Esophagus (tissue), 2 donors: ENCODE measurements around the gene TBC1D8. TPM values are rescaled to one million over a fixed set of nuclear protein-coding genes. Genes with fewer than 3 reads are reported as not detected.

ENCODE experiments used
- H3K27ac ChIP-seq, 2 donors: one replicate each; pipeline ENCODE4 v1.5.1; 2013; ENCODE audit warnings: low read depth in 2 of 2, mild to moderate bottlenecking in 2 of 2, inconsistent platforms in 1 of 2, low read length in 1 of 2, moderate library complexity in 1 of 2
- H3K27me3 ChIP-seq, 2 donors: one replicate each; pipeline ENCODE4 v1.6.1; 2013; ENCODE audit warnings: low read length in 2 of 2, control low read depth in 1 of 2, mild to moderate bottlenecking in 1 of 2; ENCODE audit not compliant: insufficient read depth in 2 of 2, control insufficient read depth in 1 of 2
- H3K36me3 ChIP-seq, 2 donors: one replicate each; pipeline ENCODE4 v1.6.1; 2013; ENCODE audit warnings: low read length in 1 of 2; ENCODE audit not compliant: control insufficient read depth in 2 of 2, insufficient read depth in 2 of 2
- H3K4me1 ChIP-seq, 2 donors: one replicate each; pipeline ENCODE4 v1.6.1; 2013; ENCODE audit warnings: low read length in 1 of 2; ENCODE audit not compliant: control insufficient read depth in 2 of 2, insufficient read depth in 2 of 2
- H3K4me3 ChIP-seq, 2 donors: one replicate each; pipeline ENCODE4 v1.5.1; 2013; ENCODE audit warnings: low read length in 2 of 2, mild to moderate bottlenecking in 2 of 2, low read depth in 1 of 2, moderate library complexity in 1 of 2
- H3K9me3 ChIP-seq, 2 donors: one replicate each; pipeline ENCODE4 v1.6.1; 2013; ENCODE audit warnings: mild to moderate bottlenecking in 2 of 2, low read depth in 1 of 2, low read length in 1 of 2, moderate library complexity in 1 of 2; ENCODE audit not compliant: control insufficient read depth in 2 of 2, insufficient read depth in 1 of 2
- WGBS, 2 donors: extraction: QIAGEN DNeasy Blood & Tissue Kit; methylation state at CpG; one replicate each; pipeline ENCODE4 v1.1.7; 2013; 5-methylcytosine and 5-hydroxymethylcytosine counted together
- polyA plus RNA-seq, 2 donors: library from polyadenylated mRNA; stranded (reverse); fragments of 200-250 nt; gene quantifications; one replicate each; pipeline ENCODE4 v1.2.3, GENCODE V29; 2013
- donor health status: healthy with polysubstance abuse.
- donor health status: Bipolar disorder and iron deficiency.

Gene TBC1D8
- polyA plus RNA-seq, 2 donors = 13.3 to 19.4 TPM

DNA sequence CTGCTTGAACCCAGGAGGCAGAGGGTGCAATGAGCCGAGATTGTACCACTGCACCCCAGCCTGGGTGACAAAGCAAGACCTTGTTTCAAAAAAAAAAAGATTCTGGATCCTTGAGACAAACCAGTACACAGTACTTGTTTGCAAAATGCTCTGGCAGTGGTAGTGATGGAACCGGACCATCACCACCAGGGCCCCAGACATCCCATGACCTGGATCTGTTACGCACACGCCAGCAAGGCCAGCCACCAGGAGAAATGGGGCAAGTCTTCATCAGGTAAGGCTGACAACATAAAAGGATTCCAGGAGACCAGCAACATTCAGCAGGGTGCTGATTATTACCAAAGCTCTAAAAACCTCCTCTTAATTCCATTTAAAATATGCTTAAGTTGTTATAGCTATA is 35.5 kb downstream of the TBC1D8 start:
- H3K27ac ChIP-seq = no peak overlapping the region
- H3K9me3 ChIP-seq = no peaks in the 10 kb centered on the region
- no peak overlapping the region for H3K4me3 ChIP-seq
- no peaks in the 10 kb centered on the region for H3K36me3 ChIP-seq
- H3K27me3 ChIP-seq = no peaks in the 10 kb centered on the region
- H3K4me1 ChIP-seq = peaks cover 14 to 30% of the 10 kb centered on the region in 2 donors
- 97 to 99% methylated on average over 4 of the region's 4 CpGs for WGBS, 2 donors

DNA sequence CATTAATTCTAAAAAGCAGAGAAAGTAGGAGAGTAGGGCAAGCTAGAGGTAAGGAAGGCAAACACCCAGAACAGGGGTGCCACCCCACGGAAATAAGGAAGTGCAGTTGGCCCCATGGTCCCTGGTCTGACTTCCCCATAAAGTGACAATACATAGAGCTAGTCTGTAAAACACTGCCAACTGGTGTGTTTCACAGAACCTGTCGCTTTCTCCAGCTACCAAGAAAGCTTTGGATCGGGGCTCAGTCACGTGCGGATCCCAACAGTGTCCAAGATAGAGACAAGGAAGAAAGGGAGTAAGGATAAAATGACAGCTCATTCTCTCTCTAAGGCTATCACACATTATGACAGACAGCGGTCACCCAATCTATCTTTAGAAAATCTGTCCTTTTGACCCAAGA is 36.4 kb downstream of the TBC1D8 start:
- Histone ChIP-seq H3K27me3 (no peaks in the 10 kb centered on the region), H3K4me3 (no peak overlapping the region), H3K36me3 (no peaks in the 10 kb centered on the region), H3K4me1 (peaks cover 10 to 29% of the 10 kb centered on the region in 2 donors), H3K9me3 (no peaks in the 10 kb centered on the region), H3K27ac (peak overlapping the region; percentile 45 to 56)
- 71 to 78% methylated on average over 6 of the region's 6 CpGs for WGBS, 2 donors

DNA sequence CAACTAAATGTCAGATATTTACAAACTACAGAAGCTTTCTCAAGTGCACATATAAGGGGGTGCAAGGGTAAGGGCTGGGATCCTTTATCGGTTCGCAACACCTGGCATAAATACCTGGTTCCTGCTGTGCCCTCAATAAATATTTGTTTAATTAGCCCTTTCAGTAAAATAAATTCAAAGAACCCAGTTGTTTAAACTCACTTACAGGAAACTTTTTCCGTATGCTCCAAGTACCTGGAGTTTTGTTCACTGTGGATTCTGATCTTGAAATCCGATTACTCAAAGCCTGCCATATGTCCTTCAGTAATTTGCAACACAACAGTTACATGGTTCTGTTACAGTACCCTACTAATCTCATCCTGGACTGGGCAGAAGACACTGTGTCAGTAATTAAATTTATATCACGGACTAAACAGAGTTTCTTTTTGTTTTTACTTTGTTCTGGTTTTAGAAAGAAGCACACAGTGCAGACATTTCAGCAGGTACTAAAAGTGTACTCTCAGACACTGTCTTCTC is 36.9 kb downstream of the TBC1D8 start:
- Histone ChIP-seq H3K36me3 (no peaks in the 10 kb centered on the region), H3K9me3 (no peaks in the 10 kb centered on the region), H3K4me3 (no peak overlapping the region), H3K4me1 (peaks cover 11 to 31% of the 10 kb centered on the region in 2 donors), H3K27me3 (no peaks in the 10 kb centered on the region), H3K27ac (peak overlapping the region; percentile 8 to 56)
- WGBS, 2 donors = 62 to 66% methylated on average over 5 of the region's 5 CpGs

DNA sequence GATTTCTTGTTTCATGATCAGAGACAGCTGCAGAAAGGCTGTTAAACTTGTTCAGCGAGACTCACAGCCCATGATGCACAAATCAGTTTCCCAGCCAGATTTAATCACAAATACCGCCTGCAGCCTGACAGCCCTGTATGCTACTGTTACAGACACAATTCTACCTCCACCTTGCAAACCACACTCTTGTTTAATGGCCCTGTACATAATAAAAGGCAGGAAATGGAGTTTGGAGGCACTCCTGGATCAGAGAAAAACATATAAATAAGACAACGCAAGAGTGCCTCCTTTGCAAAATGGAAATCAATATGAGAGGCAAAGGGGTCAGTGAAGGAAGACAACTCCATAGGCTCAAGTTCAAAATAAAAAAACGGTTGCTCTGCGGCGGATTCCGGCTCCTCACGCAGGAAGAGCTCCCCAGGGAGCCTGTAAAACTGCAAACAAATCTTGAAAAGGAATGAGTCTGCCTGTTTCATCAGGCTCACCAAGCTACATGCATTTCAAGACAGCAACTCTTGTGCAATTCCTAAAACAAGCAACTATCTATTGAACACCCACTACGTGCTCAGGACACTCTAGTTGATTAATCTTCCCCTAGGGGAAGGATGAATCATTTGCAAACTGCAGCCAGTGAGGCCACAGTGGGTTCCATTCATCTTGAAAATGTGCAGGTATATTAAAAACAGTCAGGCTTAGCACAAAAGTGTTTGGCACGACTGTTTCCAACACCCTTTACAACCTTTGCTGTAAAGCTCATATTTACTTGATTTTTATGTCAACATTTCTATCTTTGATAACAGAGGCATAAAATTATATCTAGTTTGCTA is 37.5 kb downstream of the TBC1D8 start:
- Histone ChIP-seq H3K27ac (peak overlapping the region; percentile 75 to 76), H3K36me3 (no peaks in the 10 kb centered on the region), H3K4me1 (peaks cover 8 to 28% of the 10 kb centered on the region in 2 donors), H3K27me3 (no peaks in the 10 kb centered on the region), H3K9me3 (no peaks in the 10 kb centered on the region), H3K4me3 (no peak overlapping the region)
- WGBS, 2 donors = 19 to 21% methylated on average over 10 of the region's 10 CpGs

DNA sequence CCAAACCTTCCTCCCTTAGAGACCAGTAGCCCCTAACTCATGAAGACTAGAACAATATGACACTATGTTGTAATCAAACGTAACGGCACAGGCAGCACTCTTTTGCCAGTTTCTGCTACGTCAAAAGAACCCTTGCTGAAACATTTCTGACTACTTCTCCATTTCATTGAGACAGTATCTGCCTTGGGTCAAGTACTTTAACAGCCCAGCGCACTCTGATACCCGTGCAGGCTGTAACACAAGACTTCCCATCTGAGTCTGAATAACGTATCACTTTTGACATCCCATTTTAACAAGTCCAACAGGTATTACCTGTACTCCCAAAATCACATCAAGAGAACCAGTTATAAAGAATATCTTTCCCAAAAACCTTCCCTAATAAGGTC is 38.4 kb downstream of the TBC1D8 start:
- H3K4me3 ChIP-seq = no peak overlapping the region
- no peaks in the 10 kb centered on the region for H3K36me3 ChIP-seq
- H3K27ac ChIP-seq = peak overlapping the region; percentile 51 to 72
- WGBS, 2 donors = 51 to 56% methylated on average over 6 of the region's 6 CpGs
- H3K27me3 ChIP-seq = no peaks in the 10 kb centered on the region
- H3K9me3 ChIP-seq = no peaks in the 10 kb centered on the region
- H3K4me1 ChIP-seq = peaks cover 8 to 26% of the 10 kb centered on the region in 2 donors

DNA sequence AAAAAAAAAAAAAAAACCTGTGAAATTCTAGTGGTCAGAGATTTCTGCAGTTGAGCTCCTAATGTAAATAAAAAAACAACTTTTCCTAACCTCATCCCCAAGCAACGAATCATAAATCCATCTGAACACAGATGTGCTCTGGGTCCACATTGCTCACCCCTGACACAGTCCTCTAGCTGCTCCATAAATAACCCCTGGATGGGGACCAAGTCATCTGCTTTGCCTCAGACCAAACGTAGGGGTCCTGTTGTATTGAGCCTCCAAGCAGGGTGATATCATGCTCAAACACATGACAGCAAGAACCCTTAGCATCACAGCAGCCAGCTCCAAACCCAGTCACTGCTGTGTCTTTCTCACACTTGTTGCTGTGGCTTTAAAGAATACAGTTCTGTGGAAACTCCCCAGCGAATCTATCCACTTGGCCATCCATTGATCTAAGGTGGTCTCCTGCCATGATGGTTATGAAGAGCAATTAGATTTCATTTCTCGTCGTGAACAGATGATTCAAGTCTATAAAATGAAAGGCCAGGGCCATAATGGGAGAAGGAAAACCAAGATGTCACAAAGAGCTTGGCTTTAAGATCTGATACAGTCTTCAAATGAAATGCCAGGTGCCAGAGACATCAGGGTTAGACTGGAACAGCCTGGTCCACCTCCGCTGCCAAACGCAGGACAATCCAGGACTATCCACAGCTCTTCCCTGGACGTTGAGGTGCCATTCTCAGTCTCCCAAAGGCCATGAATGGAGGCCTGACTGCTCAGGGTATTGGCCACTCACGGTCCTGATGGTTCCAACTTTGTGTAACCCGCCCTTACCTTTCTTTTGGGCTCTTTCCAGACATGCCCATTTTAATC is 39.0 kb downstream of the TBC1D8 start:
- Histone ChIP-seq H3K27ac (peak overlapping the region; percentile 58 to 72), H3K4me1 (peaks cover 8 to 26% of the 10 kb centered on the region in 2 donors)
- 74 to 78% methylated on average over 10 of the region's 10 CpGs for WGBS, 2 donors

DNA sequence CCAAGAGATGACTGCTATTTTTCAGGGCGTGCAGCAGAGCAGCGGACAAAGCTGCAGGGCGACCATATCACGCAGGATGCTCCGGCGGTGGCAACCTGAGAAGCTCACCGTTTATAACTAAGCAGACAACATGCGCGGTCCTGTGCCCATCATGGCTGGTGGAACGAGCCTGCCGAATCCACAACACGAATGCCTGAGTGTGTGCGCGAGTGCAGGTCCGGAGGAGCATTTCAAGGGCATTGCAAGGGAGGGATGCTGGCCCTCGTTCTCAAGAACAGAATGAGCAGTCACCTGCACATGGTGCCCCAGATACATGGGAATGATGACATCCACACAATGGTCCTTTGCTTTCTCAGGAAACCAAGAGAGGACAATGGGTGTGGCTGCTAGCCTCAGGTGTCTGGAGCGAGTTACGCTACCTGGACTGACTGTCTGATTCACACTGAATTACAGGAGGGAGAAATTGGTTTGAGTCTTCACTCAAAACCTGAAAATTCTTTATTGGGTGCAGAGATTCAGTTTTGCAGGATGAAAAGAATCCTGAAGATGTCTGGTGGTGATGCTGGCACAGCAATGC is 39.8 kb downstream of the TBC1D8 start:
- H3K4me1 ChIP-seq = peaks cover 8 to 26% of the 10 kb centered on the region in 2 donors

More for the DNA sequence above, 39.0 kb downstream of the TBC1D8 start:
- Histone ChIP-seq H3K9me3 (no peaks in the 10 kb centered on the region), H3K4me3 (no peak overlapping the region), H3K36me3 (no peaks in the 10 kb centered on the region), H3K27me3 (no peaks in the 10 kb centered on the region)

DNA sequence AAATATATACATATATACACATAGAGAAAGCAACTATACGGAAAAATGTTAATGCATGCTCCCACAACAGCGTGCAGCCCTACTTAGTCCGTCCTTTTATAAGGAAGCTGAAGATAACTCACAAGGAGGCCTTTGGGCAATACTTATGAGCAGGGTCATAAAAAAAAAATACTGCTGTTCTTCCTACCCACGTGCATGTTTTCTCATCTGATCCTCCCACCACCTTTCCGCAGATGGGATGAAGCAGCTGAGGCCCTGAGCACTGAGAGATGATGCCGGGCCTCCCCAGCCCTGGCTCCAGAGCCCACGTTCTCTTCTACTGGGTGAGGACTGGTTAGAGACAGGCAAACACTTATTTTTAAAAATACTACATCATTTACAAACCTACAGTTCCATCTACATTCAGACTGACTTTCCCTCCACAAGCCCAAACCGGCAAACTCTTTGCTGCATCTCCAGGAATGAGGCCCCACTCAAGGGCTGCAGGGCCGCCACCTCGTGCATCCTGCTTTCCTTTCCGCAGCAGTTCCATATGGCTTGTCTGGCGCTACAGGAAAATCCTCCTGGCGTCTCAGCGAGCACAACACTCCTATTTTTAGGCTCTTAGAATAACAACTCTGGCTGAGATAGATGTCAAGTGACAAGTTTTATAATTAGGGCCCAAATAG is 41.6 kb downstream of the TBC1D8 start:
- peak overlapping the region in 1 of 2 donors; percentile 28 for H3K27ac ChIP-seq
- 53 to 65% methylated on average over 14 of the region's 14 CpGs for WGBS, 2 donors
- peaks cover 8 to 23% of the 10 kb centered on the region in 2 donors for H3K4me1 ChIP-seq
- no peaks in the 10 kb centered on the region for H3K9me3 ChIP-seq
- no peaks in the 10 kb centered on the region for H3K27me3 ChIP-seq
- no peak overlapping the region for H3K4me3 ChIP-seq
- no peaks in the 10 kb centered on the region for H3K36me3 ChIP-seq

More for the DNA sequence above, 39.8 kb downstream of the TBC1D8 start:
- Histone ChIP-seq H3K9me3 (no peaks in the 10 kb centered on the region), H3K27ac (peak overlapping the region; percentile 50 to 58), H3K27me3 (no peaks in the 10 kb centered on the region), H3K4me3 (no peak overlapping the region), H3K36me3 (no peaks in the 10 kb centered on the region)
- WGBS, 2 donors = 92 to 93% methylated on average over 18 of the region's 18 CpGs

DNA sequence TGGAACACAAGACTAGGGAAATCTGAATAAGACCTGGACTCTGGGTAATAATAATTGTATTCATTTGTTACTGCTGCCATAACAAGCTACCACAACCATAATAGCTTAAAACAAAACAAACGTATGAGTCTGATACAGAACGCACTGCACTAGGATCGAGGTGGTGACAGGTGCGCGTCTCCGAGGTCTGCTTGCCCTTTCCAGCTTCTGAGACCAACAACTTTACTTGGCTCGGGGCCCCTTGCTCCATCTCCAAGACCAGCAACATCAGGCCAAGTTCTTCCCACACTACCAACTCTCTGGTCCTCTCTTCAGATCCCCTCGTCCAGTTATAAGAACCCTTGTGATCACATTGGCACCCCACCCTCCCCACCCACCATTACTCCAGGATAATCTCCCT is 42.8 kb downstream of the TBC1D8 start:
- no peaks in the 10 kb centered on the region for H3K27me3 ChIP-seq
- no peaks in the 10 kb centered on the region for H3K9me3 ChIP-seq
- no peaks in the 10 kb centered on the region for H3K36me3 ChIP-seq
- H3K4me3 ChIP-seq = no peak overlapping the region
- H3K27ac ChIP-seq = no peak overlapping the region
- H3K4me1 ChIP-seq = peaks cover 8 to 23% of the 10 kb centered on the region in 2 donors
- WGBS, 2 donors = 88 to 91% methylated on average over 8 of the region's 8 CpGs
